ENCODE data around the gene TAF7L. TPM values are rescaled to one million over a fixed set of nuclear protein-coding genes. Genes with fewer than 3 reads are reported as not detected.
"Not testable (repeated sequence)": the region's sequence is repeated elsewhere in the genome, so short reads cannot be mapped to it uniquely, and the experiment has no call there.

TAF7L gene
- total RNA-seq, 1 experiment from 2014 or later: not detected

DNA sequence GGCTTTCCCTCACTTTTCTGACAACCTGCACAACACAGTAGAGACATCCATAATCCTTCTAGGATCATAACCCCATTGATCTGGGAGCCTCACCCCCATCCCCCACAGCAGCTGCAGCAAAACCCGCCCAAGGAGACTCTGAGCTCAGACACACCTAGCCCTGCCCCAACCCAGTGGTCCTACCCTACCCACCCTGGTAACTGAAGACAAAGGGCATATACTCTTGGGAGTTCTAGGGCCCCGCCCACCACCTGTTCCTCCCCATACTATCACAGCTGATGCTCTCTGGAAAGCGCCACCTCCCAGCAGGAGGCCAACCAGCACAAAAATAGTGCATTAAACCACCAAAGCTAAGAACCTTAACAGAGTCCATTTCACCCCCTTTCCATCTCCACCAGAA is 35.5 kb upstream of the TAF7L start:
- H3K27ac Mint-ChIP-seq; H3K36me3 Mint-ChIP-seq (ENCODE audit: insufficient read depth in 1 of 3, low read depth in 3 of 3); H2BK120ac ChIP-seq (ENCODE audit: low read depth, low read length, poor library complexity, severe bottlenecking); H4K8ac ChIP-seq (replicated peaks; ENCODE audit: insufficient read length, low read depth, low read length); H3K4me2 ChIP-seq (ENCODE audit: insufficient read depth, insufficient read length, low read length); DNase-seq; H3K9me3 ChIP-seq (ENCODE audit: control insufficient read depth, low read depth, low read length); H3K4me1 Mint-ChIP-seq; H3K4me3 Mint-ChIP-seq; H4K20me1 ChIP-seq (ENCODE audit: control insufficient read depth, insufficient read depth, insufficient read length); H2BK15ac ChIP-seq (ENCODE audit: low read depth, low read length); H3K9ac ChIP-seq (ENCODE audit: extremely low read depth, insufficient read length, low read length); H3K18ac ChIP-seq (ENCODE audit: insufficient read length, low read depth, low read length); H3K14ac ChIP-seq (ENCODE audit: insufficient read depth, low read length); H3K4me1 ChIP-seq (ENCODE audit: insufficient read depth, low read length); H3K4ac ChIP-seq (ENCODE audit: low read depth, low read length); H2BK20ac ChIP-seq (ENCODE audit: low read depth, low read length, poor library complexity, severe bottlenecking); H3K79me1 ChIP-seq (ENCODE audit: insufficient read depth, low read depth, low read length, poor library complexity, severe bottlenecking); H3T11ph ChIP-seq (ENCODE audit: low read length); H3K27me3 Mint-ChIP-seq (ENCODE audit: low read depth); H4K5ac ChIP-seq (ENCODE audit: insufficient read length, low read depth, low read length); H3K27ac ChIP-seq (ENCODE audit: insufficient read length, low read depth, low read length); H3K23ac ChIP-seq (ENCODE audit: insufficient read length, low read depth, low read length); H3K56ac ChIP-seq (ENCODE audit: insufficient read length, low read depth, low read length); H3K27me3 ChIP-seq (ENCODE audit: insufficient read depth, low read length); H2BK5ac ChIP-seq (ENCODE audit: insufficient read length, low read length); H2AFZ ChIP-seq (ENCODE audit: low read length); H4K91ac ChIP-seq (ENCODE audit: insufficient read length, low read depth, low read length); H2AK5ac ChIP-seq (ENCODE audit: insufficient read length, low read length); H3K79me2 ChIP-seq (ENCODE audit: insufficient read depth, low read length); H2BK12ac ChIP-seq (ENCODE audit: insufficient read length, low read depth, low read length); H3K23me2 ChIP-seq (ENCODE audit: insufficient read length, low read depth, low read length, poor library complexity, severe bottlenecking): not testable (repeated sequence)
- H3K9me3 Mint-ChIP-seq: peaks cover 57 to 71% of the 10 kb centered on the region in 2 experiments
- WGBS (ENCODE audit: extremely low coverage, insufficient read length, low lambda C conversion rate): no CpG with 5 or more reads among the region's 3 CpGs
